D721Med (cell line): ENCODE results near the gene SUSD3.

Source experiments
- DNase-seq: peaks from one replicate; pipeline ENCODE4 v3.0.0; 2011; ENCODE audit warnings: low spot score; ENCODE audit not compliant: insufficient read length
- FAIRE-seq: peaks from 2 replicates; lab custom pipeline; 2011; peaks lifted over from hg19 to GRCh38; lab: Jason Lieb, UNC
- CTCF ChIP-seq: IDR thresholded peaks from 2 replicates; pipeline ENCODE4 v1.5.1; 2012; ENCODE audit warnings: mild to moderate bottlenecking, control low read depth; ENCODE audit not compliant: insufficient read depth; ENCODE audit errors: missing control alignments

SUSD3 gene

GRCh38 chr9:93023521-93023815, 35.0 kb upstream of the SUSD3 start:
- TF ChIP-seq CTCF = no peak
- FAIRE-seq (no peak), DNase-seq (no peak)

- FAIRE-seq = no peak
- no peak for DNase-seq
- no peak for TF ChIP-seq CTCF
Observed at GRCh38 chr9:93024646-93024910, 33.9 kb upstream of the SUSD3 start.

GRCh38 chr9:93024986-93025630, 33.4 kb upstream of the SUSD3 start:
- FAIRE-seq = no peak
- TF ChIP-seq CTCF = no peak
- no peak for DNase-seq

GRCh38 chr9:93025736-93026135, 32.8 kb upstream of the SUSD3 start:
- TF ChIP-seq CTCF = no peak
- DNase-seq (no peak), FAIRE-seq (no peak)

- DNase-seq (no peak), FAIRE-seq (no peak)
- no peak for TF ChIP-seq CTCF
Observed at GRCh38 chr9:93026640-93027039, 31.9 kb upstream of the SUSD3 start.

- FAIRE-seq (no peak), DNase-seq (no peak)
Observed at GRCh38 chr9:93027750-93028149, 30.8 kb upstream of the SUSD3 start.

GRCh38 chr9:93028448-93029006, 30.0 kb upstream of the SUSD3 start:
- TF ChIP-seq CTCF = no peak
- no peak for FAIRE-seq
- DNase-seq = no peak

More at GRCh38 chr9:93027750-93028149, 30.8 kb upstream of the SUSD3 start:
- TF ChIP-seq CTCF = no peak
